Adrenal gland (tissue), 5 donors: Measurements from ENCODE around the gene EMILIN1.

ENCODE experiments used
- CTCF ChIP-seq, 6 experiments: fragments of 450-650 bp in 4 of 6; fragments of 200-600 bp in 2 of 6; sonication (generic) in 1 of 6; IDR thresholded peaks; 1 replicate in 5 of 6; 2 replicates in 1 of 6; pipeline versions ENCODE4 v1.5.1 to v1.8.0; 2016 to 2021; ENCODE audit warnings: antibody characterized with exemption in 6 of 6, mild to moderate bottlenecking in 2 of 6, moderate library complexity in 1 of 6
- POLR2A ChIP-seq, 2 donors: fragments of 450-650 bp; IDR thresholded peaks; one replicate each; pipeline ENCODE4 v1.6.1; 2017; ENCODE audit warnings: antibody characterized with exemption in 2 of 2, mild to moderate bottlenecking in 2 of 2, moderate library complexity in 1 of 2
- donor health status: DM: no; HTN: no; CAD: no.

GRCh38 chr2:27072920-27073319 lies 5.5 kb upstream of the EMILIN1 start:
- TF ChIP-seq CTCF (IDR thresholded peaks at IDR 0.05): no peak
- no peak for TF ChIP-seq POLR2A (IDR thresholded peaks at IDR 0.05)
